Inferior parietal cortex (tissue), 1 donor: Measurements from ENCODE around the gene GMCL2.

Experiments
- DNase-seq: peaks from one replicate; pipeline ENCODE4 v3.0.0-alpha.2; 2016; ENCODE audit errors: extremely low spot score

GMCL2 gene

GRCh38 chr5:178182158-178182876, 4.9 kb downstream of the GMCL2 start:
- no peak for DNase-seq

- no peak for DNase-seq
Observed at GRCh38 chr5:178180141-178180863, 6.9 kb downstream of the GMCL2 start.

GRCh38 chr5:178177569-178177968, 9.6 kb downstream of the GMCL2 start:
- no peak for DNase-seq

- no peak for DNase-seq
Observed at GRCh38 chr5:178176791-178177190, 10.4 kb downstream of the GMCL2 start.

DNA sequence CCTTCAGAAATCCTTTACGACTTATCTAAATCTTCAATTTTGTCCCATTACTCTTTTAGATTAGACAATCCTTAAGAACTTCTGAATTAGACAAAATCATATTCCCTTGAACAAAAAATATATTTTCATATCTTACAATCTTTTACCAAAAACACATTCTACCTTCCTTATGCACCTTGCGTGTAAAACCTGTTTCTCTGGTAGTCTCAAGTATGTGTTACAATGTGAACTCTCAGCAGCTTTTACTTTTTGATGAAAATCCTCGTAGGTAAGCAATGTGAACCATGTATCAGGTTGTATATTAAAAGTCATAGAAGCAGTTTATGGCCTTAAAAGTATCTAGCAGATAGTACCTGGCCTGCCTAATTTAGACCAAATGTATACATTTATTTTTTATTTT, 12.7 kb downstream of the GMCL2 start:
- DNase-seq = no peak

DNA sequence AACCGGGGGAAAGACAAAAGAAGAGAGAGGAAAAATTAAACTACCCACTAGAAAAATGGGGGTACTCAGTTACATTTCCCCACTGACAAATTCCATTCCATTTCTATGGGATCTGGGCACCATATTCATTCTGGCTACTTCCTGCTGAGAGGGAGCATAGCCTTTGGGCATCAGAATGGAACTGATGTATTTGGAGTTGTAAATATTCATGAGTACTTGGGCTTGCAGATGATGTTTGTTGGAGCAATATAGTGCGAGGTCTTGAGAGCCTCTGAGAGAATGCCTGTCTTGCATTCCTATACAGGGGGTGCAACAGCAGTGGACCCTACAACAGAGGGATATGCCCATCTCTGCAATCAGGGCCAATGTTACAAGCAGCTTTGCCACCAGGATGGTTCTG, 16.7 kb downstream of the GMCL2 start:
- no peak for DNase-seq

DNA sequence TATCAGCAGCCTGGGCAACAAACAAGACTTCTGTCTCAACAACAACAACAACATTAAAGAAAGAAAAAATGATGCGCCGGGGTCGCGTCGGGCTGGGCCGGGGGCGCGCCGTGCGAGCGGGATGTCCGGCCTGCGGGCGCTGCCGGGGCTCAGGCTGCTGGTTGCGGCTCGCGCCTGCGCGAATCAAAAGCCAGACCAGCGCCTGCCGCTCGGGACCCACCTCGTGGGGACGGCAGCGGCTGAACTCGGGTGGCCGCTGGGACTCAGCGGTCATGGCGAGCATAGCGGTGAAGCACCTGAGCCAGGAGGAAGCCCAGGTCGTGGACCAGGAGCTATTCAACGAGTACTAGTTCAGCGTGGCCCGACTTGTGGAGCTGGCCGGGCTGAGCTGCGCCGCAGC, 21.6 kb downstream of the GMCL2 start:
- DNase-seq = no peak

DNA sequence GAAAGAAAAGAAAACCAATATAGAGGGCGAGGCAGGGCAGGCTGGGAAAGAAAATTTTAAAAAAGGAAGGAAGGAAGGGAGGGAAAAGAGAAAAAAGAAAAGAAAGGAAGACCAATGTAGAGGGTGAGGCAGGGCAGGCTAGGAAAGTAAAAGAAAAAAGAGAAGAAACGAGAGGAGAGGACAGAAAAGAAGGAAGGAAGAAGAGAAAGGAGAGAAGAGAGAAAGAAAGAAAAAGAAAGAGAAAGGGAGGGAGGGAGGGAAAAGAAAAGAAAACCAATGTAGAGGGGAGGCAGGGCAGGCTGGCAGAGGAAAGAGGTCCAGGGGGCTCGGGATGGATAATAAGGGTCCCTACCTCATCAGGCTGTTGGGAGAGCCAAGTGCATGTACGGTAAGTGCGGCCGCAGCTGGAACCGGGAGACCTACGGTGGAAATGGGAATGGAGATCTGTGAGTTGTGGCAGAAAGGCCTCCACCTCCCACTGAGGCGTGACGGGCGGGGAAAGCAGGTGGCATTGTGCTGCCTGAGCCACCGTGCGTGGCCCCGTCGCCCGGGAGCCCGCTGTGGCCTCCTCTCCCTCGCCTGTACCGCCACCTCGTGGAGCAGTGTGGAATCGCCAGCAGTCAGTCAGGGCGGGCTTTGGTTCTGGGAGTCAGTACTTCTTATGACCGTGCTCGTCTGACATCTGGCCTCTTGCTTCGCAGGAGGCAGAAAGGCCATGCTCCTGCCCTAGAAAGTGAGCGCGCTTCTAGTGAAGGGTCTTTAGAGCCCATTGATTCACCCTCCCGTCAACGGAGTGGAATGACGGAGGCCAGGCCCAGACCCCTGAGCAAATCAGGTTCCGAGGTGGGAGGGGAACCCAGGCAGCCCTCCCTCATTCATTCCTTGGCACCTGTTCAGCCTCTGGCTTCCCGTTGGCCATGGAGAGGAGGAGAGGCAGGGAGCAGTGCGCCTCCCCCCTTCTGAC, 23.1 kb downstream of the GMCL2 start:
- peak; percentile 89 for DNase-seq

DNA sequence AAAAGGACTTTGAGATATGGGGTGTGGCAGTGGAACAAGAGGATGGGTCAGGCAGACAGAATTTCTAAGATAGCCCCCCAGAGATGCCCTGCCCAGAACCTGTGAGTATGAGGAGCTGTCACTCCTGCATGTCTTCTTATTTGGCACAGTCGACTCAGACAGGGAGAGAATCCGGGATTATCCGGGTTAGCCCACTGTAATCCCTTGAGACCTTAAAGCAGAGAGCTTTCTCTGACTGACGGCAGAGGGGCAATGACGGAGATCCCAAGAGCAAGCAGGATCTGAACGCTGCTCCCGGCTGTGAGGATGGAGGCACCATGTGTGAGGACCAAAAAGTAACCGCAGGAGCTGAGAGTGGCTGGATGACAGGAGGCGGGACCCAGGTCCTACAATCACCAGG, 24.7 kb downstream of the GMCL2 start:
- no peak for DNase-seq

DNA sequence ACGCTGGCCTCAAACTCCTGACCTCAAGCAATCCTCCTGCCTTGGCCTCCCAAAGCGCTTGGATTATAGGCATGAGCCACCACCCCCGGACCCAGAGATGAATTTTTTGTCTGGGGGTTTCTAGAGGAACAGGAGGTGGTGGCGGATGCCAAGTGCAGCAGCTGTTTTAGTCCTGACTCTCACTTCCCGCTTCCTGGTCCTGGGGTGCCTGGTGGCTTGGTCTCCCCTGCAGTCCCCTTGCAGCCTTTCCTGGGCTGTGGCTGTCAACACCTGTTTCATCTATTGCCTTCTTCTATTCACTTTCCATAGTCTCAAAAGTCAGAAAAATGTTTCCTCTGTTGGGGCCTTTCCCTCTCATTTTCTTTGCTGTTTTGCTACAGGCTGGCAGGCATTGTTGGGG, 27.0 kb downstream of the GMCL2 start:
- no peak for DNase-seq

GRCh38 chr5:178155065-178155464, 32.1 kb downstream of the GMCL2 start:
- DNase-seq = no peak

DNA sequence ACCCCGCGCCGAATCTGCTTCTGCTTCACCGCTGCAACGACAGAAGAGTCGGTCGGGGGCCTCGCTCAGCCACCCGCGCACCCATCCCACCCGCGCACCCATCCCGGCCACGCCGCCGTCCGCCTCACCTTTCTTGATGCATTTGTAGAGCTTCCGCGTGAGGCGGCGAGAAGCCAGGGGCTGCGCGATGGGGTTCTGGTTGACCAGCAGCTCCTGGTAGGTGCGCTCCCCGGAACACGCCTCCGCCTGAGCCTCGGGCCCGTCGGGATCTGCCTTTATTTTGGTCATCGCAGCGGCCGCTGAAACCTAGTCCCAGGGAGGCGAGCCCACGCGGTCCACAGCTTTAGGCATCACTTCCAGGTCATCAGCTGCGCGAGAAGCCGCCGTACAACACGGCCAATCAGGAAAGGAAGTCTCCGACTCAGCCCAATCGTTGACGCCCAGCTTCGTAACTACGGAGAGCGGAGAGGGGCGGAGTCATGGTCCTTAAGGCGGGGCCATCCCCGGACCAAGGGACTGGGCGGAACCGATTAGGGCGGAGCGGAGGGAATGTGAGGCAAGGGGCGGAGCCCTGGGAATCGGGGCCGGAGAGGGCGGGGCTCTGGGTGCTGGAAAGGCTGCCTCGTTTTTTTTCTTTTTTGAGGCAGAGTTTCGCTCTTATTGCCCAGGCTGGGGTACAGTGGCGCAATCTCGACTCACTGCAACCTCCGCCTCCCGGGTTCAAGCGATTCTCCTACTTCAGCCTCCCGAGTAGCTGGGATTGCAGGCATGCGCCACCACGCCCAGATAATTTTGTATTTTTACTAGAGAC, 33.4 kb downstream of the GMCL2 start, which contains the start of gene NHP2:
NHP2 (minus strand) TSS at position 356 of the 811 bp plus-strand sequence; CDS start at position 288, 68 bp downstream.
- peak; percentile 100 for DNase-seq

- DNase-seq = no peak
Observed at GRCh38 chr5:178152491-178153444, 34.4 kb downstream of the GMCL2 start.

DNA sequence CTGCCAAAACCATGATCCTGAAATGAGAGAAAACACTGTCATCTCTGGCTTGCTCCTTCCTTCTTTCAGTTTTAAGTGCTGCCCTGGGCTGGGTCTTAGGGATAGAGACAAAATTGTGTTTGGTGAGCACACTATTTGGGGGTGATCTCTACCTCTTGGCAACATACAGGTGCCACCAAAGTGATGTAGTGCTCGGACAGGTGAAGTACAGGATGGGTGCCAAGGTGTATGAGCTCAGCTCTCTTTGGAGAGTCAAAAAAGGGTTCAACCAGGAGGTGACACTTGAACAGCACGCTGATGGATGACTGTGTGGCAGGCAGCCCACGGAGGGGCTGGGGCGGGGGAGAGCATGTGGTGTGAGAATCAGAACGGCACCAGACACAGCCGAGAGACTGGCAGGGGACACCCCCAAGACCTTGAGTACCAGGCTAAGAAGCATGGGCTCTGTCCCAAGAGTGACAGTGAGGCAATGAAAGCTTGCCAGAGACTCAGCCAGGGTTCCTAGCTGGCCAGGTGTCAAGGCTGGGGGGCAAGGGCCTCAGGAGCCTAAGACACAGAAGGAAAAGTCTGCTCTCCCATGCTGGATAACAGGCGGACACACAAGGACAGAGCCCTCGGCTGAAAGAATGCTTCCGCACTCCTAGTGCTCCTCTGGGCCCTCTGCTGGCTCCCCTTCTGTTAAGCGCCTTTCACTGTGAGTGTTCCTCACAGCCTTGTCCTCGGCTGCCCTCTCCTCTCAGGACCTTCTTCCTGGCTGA, 36.0 kb downstream of the GMCL2 start:
- no peak for DNase-seq

GRCh38 chr5:178149199-178149932, 37.8 kb downstream of the GMCL2 start:
- DNase-seq = no peak

GRCh38 chr5:178147406-178147805, 39.8 kb downstream of the GMCL2 start:
- DNase-seq = no peak

DNA sequence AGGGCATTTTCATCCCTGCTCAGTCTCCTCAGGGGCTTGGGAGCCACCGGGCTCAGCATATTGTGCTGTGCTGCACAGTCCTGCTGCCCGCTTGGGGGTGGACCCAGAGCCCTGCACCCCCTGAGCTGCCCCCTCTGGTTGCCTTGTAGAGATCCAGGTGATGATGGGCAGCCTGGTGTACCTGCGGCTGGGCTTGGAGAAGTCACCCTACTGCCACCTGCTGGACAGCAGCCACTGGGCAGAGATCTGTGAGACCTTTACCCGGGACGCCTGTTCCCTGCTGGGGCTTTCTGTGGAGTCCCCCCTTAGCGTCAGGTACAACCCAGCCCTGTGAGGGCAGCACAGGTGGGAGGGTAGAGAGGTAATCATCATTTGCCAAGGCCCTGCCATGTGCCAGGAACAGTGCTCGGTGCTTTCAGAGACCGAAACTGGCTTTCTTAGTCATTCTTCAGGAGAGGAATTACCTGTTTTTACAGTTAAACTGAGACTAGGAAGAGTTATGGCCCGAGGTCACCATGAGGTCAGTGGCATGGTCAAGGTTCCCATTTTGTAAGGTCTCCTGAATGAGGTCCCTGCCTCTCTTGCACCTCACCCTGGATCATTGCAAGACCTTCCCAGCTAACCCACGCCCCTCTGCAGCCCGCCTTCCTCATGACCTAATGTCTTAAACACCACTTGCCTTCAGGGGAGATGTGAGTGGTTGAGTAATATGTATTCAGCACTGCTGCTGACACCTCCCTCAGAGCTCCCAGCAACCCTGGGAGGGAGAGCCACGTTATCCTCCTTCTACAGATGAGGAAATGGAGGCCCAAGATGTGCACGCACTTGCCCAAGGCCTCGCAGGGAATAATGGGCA, 41.0 kb downstream of the GMCL2 start:
- no peak for DNase-seq

- no peak for DNase-seq
Observed at GRCh38 chr5:178143901-178144300, 43.3 kb downstream of the GMCL2 start.
